ENCODE data around the gene MAP3K19.

The MAP3K19 gene

DNA sequence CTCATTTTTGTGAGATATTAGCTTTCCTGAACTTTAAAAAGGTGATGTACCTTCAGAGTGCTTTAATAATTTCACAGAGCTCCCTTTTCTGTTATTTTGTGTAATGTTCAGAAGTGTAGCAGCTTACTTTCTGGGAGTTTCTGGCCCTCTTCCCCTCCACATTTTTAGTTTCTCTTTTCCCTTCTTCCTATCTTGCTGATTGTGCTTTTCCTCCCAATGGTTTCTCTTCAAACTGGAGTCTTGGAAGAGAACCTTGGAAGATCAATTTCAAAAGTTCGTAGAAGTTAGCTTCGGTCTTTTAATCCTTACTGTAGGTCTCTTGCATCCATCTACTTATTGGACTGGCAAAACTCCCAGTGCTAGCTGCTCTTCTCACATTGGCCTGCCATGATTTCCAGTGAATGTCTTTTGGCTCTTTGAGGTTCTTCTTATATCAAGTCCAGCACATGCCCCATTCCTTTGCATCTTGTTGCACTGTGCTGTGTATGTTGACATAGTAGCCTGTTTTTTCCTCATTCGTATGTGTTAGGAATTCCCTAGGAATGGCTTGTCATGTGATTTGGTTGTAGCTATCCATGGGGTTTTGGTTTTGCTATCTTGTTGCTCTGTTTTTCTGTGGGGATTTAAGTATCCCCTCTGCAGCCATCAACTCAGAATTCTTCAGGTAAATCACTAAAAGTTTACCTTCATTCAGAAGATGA is 120.9 kb downstream of the MAP3K19 start:
- no peak for DNase-seq

DNA sequence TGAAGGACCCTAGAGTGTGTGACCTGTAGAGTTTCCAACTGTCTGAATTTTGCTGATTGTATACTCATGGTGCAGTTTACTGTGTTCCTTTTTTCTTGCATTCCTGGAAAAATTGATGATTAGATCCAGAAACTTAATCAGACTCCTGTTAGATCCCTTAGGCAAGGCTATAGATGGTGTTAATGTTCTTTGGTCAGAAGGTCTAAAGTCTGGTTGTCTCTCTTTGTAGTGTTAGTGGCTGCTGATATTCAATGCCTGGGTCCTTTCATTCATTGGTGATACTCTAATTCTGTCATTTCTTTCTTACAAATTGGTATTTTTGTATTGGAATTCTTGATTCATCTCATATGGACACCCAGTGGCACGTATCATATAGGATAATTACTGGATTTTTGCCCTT is 122.3 kb downstream of the MAP3K19 start:
- no peak for DNase-seq

DNA sequence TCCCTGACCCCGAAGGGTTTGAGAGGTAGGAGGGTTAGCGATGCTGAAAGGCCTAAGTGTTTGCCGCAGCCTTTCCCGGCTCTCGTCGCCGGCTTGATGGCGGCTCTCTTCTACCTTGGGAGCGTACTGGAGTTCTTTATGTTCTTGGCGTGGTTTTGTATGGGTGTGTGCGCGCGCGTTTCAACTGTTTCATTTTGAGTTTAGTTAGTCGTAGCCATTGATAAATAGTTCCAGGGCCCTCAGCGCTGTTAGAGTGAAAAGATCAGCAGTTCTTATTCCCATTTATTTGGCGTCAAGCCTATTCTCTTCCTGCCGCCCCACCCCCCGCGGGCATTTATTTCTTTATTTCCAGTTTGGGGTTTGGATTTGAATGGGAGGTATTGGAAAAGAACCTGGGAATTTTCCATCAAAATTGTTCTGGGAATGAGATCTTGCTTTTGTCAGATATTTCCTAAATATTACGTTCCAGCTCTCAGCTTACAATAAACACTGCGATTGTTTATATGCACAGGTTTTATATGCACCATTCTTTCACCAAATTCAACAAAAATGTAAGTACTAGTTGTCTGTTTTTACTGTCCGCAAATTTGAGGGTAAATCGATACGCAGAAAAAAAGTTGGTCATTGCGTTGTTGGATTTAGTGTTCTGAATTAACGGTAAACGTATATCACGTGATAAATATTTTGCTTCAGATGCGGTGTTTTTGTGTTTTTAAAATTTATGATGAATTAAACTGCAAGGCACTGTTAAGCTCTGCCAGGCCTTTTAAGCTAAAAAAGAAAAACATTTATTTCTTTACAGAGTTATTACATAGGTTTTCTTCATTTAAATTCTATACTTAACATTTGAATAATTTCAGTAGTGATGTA is 127.7 kb downstream of the MAP3K19 start:
- peak; percentile 68 for DNase-seq

DNA sequence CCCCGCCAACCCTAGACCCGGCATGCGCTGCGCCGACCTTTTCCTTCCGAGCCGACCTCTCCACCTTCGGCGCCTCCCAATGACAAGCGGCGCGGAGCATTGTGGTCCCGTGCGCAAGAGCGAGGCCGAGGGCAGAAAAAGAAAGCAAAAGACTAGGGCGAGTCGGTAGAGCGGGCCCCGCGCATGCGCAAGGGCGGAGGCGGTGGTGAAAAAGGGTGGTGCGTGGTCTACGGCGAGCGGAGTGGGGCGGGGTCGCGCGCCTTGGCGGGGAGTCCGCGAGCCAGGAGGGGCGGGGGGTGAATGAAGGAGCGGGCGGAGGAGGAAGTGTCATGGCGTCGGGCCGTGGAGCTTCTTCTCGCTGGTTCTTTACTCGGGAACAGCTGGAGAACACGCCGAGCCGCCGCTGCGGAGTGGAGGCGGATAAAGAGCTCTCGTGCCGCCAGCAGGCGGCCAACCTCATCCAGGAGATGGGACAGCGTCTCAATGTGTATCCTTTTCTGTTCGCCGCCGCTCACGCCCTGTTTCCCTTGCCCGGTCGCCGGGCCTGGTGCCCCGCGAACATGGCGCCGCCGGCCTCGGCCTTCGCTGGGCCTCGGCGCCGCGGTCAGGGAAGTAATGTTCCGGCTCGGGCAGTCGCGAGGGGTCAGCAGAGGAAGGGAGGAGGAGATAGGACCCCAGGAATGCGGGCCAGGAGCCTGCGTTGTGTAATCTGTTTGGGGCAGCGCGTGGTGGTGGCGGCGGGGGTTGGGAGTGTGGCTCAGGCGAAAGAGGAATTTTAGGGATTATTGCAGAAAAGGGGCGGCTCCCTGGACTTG is 128.5 kb downstream of the MAP3K19 start, which contains the start of gene CCNT2:
CCNT2 (plus strand) TSS at position 297 of the 815 bp plus-strand sequence; CDS start at position 330, 33 bp downstream.
- DNase-seq: peak; percentile 99

DNA sequence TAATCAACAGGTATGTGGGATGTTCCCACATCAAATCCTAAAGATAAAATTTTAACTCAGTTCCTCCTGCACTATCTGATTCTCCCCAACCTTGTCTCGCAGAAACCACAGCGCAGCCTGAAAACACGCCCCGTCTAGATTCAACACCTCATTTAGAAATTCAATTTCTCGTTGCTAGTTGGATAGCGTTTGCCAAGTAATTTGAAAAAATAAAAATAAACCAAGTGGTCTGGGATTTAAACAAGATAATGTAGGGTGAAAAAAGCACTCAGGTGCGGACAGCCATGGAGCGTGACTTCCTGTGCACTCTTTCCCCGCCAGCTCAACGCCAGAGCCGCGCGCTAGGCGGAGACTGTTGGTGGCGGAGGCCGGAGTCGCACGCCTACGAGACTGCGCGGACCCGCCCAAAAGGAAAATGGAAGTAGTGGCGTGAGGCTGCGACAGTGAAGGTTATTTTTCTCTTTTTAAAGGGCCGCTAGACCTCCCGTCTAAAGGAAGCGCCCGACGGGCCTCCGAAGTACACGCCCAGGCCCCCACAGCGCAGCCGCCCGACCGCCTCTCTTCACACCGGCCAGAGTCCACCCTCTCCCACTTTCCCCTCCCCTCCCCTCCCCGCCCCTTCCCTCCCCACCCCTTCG is 129.2 kb downstream of the MAP3K19 start:
- no peak for DNase-seq

DNA sequence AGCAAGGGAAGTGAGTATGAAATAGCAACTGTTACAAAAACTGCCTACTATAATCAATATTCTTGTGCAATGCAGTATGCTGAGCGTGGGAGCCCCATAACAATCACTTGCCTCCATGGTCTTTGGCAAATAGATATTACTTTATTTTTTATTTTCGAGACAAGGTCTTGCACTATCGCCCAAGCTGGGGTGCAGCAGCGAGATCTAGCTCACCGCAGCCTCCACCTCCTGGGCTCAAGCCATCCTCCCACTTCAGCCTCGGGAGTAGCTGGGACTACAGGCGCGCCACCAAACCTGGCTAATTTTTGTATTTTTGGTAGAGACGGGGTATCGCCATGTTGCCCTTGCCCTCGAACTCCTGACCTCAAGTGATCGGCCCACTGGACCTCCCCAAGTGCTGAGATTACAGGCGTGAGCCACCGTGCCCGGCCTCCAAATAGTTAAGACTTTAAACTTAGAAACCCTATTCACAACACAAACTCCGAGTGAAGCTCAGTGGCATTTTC is 129.8 kb downstream of the MAP3K19 start:
- peak; percentile 9 for DNase-seq

All from stimulated activated CD4-positive, alpha-beta T cell treated with anti-CD3 and anti-CD28 coated beads, Interleukin-1b, Interleukin-23, amount 100 ng/mL, for 48 hours (primary cell).